HL-60 (cell line): ENCODE data around the gene PITPNM3.

ENCODE experiments used
- DNase-seq, 2 experiments: peaks; one replicate each; pipeline ENCODE4 v3.0.0-alpha.2; 2010 to 2020; ENCODE audit warnings: low read depth in 1 of 2, low spot score in 1 of 2
- H3K27ac ChIP-seq: fragments of 250-450 bp; sonication (Bioruptor Pico); replicated peaks from 2 replicates; pipeline ENCODE4 v1.5.1; 2020; ENCODE audit warnings: mild to moderate bottlenecking, moderate library complexity
- H3K27me3 ChIP-seq: fragments of 250-450 bp; sonication (Bioruptor Pico); 2 replicates; pipeline ENCODE4 v1.5.1; 2021; ENCODE audit warnings: mild to moderate bottlenecking, moderate library complexity; ENCODE audit not compliant: insufficient read depth, poor library complexity, severe bottlenecking
- H3K4me3 ChIP-seq: replicated peaks from 2 replicates; pipeline ENCODE4 v1.5.1; 2011; ENCODE audit warnings: mild to moderate bottlenecking, control low read depth, low read length; ENCODE audit not compliant: insufficient read depth
- GABPA ChIP-seq: IDR thresholded peaks from 2 replicates; pipeline ENCODE4 v1.6.1; 2012; ENCODE audit warnings: low read depth
- POLR2AphosphoS5 ChIP-seq: IDR thresholded peaks from 2 replicates; pipeline ENCODE4 v1.6.1; 2012; ENCODE audit warnings: low read depth
- REST ChIP-seq: IDR thresholded peaks from 2 replicates; pipeline ENCODE4 v1.6.1; 2012; ENCODE audit warnings: low read depth; ENCODE audit not compliant: insufficient replicate concordance
- SPI1 ChIP-seq: IDR thresholded peaks from 2 replicates; pipeline ENCODE4 v1.6.1; 2012; ENCODE audit warnings: low read depth, mild to moderate bottlenecking, borderline replicate concordance
- TF ChIP-seq, protein P1 (sequence below): IDR thresholded peaks from one replicate; pipeline ENCODE4 v1.5.1; 2011; ENCODE audit warnings: low read length, control low read depth, inconsistent platforms; ENCODE audit not compliant: insufficient read depth

The PITPNM3 gene

DNA sequence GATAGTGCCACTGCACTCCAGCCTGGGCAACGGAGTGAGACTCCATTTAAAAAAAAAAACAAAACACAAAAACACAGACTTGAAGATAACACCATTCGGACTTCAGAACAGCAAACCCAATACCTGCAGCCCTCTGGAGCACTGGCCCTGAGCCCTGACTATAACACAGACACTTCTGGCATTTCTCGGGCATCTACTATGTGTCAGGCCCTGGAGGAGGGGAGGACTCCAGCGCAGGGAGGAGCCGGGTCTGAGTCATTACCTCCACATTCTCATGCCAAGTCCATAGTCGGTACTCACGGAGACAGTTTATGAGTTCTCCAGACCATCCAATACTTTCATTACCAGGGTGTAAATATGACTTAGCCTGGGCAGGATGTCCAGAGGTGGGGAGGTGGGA, 48.8 kb downstream of the PITPNM3 start:
- DNase-seq = no peak
- Histone ChIP-seq H3K4me3 (no peak overlapping the region), H3K27me3 (no peaks in the 10 kb centered on the region), H3K27ac (no peak overlapping the region)
- TF ChIP-seq POLR2AphosphoS5 = no peak

DNA sequence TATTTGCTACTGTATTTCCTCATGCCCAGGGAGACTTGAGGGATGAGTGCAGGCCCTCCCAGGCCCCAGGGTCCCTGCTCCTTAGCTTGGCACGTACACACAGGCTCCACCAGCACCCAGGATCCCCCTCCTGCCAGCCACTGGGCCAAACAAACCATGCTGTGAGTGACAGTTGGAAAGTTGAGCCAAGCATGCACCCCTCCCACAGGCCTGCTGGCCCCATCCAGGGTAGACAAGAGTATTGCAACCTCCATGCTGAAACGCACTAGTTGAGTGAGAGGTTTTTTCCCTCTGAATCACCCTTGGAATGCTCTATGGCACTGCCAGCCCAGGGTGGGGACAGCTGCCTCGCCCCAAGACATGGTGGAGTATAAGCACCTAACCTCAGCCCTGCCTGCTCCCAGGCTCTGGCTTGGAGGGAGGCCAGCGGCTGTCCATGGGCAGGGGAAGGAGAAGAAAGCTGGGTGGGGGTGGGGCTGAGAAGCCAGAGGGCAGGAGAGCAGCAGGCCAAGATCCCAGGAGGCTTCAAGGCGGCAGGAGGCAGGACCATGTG, 49.6 kb downstream of the PITPNM3 start:
- DNase-seq = no peak
- H3K27ac ChIP-seq = no peak overlapping the region
- TF ChIP-seq, protein P1, sequence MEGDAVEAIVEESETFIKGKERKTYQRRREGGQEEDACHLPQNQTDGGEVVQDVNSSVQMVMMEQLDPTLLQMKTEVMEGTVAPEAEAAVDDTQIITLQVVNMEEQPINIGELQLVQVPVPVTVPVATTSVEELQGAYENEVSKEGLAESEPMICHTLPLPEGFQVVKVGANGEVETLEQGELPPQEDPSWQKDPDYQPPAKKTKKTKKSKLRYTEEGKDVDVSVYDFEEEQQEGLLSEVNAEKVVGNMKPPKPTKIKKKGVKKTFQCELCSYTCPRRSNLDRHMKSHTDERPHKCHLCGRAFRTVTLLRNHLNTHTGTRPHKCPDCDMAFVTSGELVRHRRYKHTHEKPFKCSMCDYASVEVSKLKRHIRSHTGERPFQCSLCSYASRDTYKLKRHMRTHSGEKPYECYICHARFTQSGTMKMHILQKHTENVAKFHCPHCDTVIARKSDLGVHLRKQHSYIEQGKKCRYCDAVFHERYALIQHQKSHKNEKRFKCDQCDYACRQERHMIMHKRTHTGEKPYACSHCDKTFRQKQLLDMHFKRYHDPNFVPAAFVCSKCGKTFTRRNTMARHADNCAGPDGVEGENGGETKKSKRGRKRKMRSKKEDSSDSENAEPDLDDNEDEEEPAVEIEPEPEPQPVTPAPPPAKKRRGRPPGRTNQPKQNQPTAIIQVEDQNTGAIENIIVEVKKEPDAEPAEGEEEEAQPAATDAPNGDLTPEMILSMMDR = no peak
- no peak for TF ChIP-seq REST
- no peak for TF ChIP-seq SPI1
- no peak for TF ChIP-seq GABPA
- no peak for TF ChIP-seq POLR2AphosphoS5
- no peak overlapping the region for H3K4me3 ChIP-seq
- no peaks in the 10 kb centered on the region for H3K27me3 ChIP-seq

GRCh38 chr17:6505425-6506142, 50.8 kb downstream of the PITPNM3 start:
- DNase-seq = no peak

More at GRCh38 chr17:6505425-6506142, 50.8 kb downstream of the PITPNM3 start:
- Histone ChIP-seq H3K27ac (no peak overlapping the region), H3K4me3 (no peak overlapping the region), H3K27me3 (no peaks in the 10 kb centered on the region)
- TF ChIP-seq SPI1 (no peak), GABPA (no peak), POLR2AphosphoS5 (no peak), REST (no peak)
- TF ChIP-seq, protein P1 = no peak
